ENCODE measurements around the gene ITLN2.

GRCh38 chr1:160971618-160972056, 17.0 kb upstream of the ITLN2 start:
- TF ChIP-seq EP300 (IDR thresholded peaks at IDR 0.05) = no peak
- TF ChIP-seq CTCF (IDR thresholded peaks at IDR 0.05) = no peak
